Fibroblast of peridontal ligament (primary cell): Measurements from ENCODE around the gene CYB5D1.
A peak's percentile ranks its signal among the peaks of the same experiment; 100 is the strongest.

ENCODE experiments used
- DNase-seq: peaks from one replicate; pipeline ENCODE4 v3.0.0-alpha.2; 2010; ENCODE audit errors: extremely low read depth

The CYB5D1 gene

DNA sequence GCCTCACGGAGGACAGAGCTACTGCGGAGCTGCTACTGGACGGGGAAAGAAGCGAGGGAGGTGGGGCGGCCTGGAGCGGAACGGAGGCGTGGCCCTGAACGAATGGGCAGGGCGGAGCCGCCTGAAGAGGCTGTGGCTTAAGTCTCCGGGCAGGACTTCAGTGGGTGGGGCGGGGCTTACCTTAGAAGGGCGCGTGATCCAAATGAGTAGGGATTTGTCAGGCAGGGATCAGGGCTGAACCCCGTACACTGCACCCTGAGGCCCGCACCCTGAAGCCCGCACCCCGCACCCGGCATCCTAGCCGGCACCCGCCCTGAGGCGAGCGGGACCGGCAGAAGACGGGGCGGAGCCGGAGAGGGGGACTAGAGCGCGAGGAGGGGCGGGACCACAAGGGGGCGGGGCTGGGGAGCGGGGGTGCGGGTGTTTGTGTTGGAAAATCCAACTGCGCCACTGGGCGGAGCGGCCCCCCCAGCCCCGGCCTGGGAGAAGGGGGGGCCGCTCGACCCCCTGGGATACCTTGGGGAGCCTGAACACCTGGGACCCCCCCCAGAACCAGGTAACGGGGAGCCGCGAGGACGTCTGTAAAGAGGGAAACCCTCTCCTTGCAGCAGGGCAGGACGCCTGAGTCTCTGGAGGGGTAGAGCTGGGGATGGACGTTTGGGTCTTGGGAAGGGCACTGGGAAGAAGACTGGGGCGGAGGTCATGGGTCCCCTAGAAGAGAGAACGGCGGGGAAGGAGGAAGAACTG lies 23.8 kb upstream of the CYB5D1 start, which contains the start of gene KDM6B:
KDM6B (plus strand) TSS at position 423 of the 747 bp plus-strand sequence. CDS start 11,338 bp downstream, outside the sequence.
- peak; percentile 83 for DNase-seq

DNA sequence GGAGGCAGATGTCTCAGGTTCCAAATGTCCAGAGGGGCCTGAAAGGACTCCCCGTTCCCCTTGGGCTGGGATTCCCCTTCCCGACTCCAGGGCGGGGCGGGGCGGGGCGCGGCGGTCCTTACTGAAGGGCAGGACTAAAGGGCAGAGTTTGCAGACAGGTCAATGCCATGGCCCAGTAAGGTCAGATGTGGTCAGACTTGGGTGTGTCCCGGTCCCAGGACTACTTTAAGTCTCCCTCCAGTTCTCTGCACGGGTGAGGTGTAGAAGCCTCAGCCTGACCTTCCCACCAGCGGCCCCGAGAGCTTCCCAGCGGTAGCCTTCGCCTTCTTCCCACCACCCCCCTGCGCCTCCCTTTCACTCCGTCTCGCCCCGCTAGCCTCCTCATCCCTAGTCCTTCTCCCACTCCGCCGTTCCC lies 23.3 kb upstream of the CYB5D1 start:
- DNase-seq = no peak

GRCh38 chr17:7834957-7835813 lies 22.6 kb upstream of the CYB5D1 start:
- peak; percentile 96 for DNase-seq

- peak; percentile 61 for DNase-seq
Observed at GRCh38 chr17:7835814-7836595, 21.8 kb upstream of the CYB5D1 start.

DNA sequence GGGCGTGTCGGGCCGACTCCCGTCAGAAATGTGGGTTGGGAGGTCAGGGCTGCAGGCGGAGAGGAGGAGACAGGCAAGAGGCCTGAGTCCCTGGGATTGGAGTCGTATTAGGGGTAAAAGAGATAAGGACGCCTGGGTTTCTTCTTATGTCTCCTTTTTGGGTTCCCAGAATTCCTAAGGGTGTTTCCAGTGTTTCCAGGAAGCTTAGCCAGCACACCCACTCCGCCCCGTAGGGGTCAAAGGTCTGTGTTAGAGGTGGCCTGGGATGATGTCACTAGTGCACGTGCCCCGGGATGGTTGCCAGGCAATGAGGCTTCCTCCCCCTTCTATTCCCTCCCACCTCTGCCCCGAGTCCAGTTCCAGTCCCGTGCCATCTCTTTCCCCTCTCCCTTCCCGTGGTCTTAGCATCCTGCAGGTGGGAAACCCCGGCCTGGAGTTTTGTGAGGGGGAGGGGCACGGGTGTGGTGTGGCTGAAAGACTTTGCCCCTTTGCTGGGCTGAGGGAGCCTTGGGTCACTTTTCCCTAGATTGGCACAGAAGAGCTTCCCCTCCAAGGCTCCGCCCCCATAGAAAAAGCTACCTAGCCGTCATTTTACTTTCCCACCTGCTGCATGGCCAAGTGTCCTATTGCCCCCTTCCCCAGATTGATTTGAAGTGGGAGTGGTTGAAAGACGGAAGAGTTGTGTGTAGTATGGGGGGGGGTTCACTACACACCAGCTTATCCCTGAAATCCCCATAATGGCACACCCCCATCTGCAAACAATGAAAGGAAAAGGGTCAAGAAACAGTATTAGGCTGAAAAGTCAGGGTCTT lies 21.0 kb upstream of the CYB5D1 start:
- peak; percentile 91 for DNase-seq

- DNase-seq = no peak
Observed at GRCh38 chr17:7837408-7838088, 20.3 kb upstream of the CYB5D1 start.

DNA sequence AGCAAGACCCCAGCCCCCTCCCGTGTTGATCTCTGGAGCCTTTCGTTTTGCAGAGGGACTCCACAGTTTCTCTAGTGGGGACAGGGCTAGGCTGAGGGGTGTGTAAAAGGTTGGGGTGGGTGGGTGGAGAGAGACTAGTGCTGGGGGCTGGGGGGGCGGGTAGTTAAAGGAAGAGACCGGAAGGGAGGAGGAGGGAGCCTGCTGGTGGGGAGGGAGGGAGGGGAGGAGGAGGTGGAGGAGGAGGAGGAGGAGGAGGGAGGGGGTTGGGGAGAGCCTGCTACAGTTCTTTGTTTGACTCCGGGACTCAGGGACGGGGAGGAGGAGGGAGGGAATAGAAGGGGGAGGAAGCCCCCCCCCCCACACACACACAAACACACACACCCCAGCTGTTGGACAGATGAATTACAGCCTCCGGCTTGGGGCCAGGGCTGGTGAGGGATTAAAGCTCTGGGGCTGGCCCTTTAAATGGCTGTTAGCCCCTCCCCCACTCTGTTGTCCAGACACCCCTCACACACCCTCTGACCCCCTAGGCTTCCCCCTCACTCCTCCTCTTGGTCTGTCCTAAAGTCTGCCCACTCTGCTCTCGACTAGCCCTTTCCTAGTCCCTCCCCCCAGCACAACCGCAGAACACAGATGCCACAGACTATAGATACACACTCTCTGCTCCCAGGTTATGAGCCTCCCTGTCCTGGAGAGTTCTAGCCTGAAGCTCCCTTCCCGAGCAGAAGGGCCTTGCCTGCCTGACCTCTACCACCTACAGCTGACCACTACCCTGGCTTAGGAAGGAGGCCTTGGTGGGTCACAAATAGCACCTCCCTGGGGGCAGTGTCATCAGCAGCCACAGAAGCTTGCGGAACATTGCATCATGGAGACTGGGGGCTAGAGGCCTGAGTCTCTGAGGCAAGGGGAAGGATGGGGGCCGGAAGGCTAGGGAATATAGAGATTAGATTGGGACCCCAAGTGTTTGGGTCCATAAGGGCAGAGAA lies 19.4 kb upstream of the CYB5D1 start:
- DNase-seq = peak; percentile 60

- no peak for DNase-seq
Observed at GRCh38 chr17:7839190-7839875, 18.5 kb upstream of the CYB5D1 start.

DNA sequence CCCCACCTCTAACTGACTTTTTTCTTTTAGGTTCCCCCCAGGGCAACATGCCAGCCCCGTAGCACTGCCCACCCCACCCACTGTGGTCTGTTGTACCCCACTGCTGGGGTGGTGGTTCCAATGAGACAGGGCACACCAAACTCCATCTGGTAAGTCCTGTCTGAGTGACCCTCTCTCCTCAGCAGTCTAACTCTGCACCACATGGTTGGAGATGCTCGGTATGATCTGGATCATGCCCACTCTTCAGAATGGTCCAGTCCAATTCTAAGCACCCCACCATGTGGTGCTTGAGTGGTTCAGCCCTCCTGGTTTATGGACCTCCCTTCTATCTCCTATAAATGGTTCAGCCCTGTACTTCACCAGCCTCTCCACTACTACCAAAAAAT lies 17.9 kb upstream of the CYB5D1 start:
- peak; percentile 45 for DNase-seq

DNA sequence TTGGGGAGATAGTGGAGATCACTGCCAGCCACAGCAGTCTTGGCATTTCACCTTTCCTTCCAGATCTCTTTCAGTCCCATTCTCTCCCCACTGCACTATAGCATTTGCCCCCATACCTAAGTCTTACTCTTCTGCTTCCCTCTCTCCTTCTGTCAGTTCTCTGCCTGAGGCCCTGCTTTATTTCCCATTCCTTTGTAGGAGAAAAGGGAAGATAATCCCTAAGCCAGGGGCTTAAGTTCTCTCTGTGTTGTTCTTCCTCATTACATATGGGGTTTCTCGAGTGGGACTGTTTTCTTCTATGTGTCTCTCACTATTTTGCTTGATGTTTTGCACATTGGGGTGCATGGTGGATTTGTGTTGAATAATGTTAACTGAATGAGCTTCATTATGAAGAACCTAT lies 17.4 kb upstream of the CYB5D1 start:
- no peak for DNase-seq

- DNase-seq = no peak
Observed at GRCh38 chr17:7840875-7841274, 16.9 kb upstream of the CYB5D1 start.

GRCh38 chr17:7841396-7841914 lies 16.3 kb upstream of the CYB5D1 start:
- peak; percentile 80 for DNase-seq

- peak; percentile 84 for DNase-seq
Observed at GRCh38 chr17:7841915-7842379, 15.9 kb upstream of the CYB5D1 start.

DNA sequence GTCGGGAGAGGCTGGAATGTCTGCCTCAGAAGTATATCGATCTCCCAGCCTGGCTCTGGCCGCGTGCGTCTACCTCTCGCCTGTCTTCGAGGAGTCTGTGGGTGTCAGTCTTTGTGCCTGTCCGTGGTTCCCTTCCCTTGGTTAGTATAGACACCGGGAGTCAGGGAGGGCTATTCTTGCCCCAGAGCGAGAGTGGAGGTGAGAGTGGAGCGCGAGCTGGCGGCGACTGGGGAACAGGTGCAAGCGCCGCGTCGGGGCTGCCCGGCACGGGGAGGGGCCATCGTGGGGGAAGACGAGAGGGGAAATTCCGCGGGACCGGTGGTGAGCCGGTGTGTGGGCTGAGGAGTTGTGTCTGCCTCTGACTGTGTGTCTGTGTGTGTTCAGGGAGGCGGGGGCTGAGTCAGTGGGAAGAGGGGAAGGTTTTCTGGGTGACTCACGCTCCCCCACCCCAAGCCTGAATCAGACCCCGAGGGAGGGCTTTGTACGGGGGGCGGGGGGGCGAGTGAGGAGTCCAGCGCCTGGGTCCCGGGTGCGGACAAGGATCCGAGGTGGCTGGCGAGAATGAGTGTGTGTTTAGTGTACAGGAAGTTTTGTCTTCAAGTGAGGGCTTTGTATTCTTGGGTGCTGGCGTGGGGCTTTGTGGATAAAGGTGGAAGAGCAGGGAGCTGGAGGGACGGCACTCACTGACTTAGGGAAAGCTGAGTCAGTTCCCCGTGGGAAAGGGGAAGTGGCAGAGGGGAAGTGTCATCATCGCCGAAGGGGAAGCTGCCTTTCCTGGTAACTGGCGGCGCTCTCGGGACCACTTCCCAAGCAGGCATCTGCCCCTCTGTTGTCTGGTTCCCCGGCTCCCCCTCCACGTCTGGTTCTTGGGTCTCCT lies 15.2 kb upstream of the CYB5D1 start:
- peak; percentile 77 for DNase-seq

- no peak for DNase-seq
Observed at GRCh38 chr17:7843257-7843535, 14.6 kb upstream of the CYB5D1 start.

DNA sequence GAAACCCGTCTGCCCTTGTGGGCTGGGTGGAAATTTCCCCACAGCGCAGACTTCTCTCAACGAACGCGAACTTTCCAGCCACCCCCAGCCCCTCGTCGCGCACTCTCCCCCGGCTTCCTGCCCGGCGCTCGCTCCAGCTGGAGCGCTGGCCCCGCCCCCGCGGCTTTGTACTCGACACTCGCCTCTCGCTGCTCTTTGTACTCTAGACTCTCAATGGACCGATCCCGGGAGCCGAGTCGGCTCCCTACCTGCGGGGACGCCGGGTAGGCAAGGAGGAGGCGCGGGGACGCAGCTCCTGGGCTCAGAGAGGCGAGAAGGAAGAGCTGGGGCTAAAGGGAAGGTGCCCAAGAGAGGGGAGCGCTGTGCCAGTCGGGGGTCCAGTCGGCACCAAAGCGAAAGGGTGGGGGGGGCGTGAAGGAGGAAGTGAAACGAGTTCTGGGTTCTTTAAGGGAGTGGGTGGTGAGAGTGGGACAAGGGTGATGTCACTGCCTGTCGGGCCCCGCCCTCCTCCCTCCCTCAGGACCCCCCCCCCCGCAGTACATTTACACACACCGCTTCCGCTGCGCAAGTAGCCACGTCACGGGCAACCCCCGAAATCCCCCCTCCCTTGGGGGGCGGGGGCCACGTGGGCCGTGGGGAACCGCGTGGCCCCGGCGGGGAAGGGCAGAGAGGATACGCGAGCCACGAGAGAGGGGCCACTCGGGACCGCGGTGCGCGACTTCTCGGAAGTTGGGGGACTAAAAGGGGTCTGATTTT lies 14.1 kb upstream of the CYB5D1 start:
- DNase-seq = peak; percentile 74
